ENCODE measurements around the gene MYO1F.

- TF ChIP-seq, protein P1, sequence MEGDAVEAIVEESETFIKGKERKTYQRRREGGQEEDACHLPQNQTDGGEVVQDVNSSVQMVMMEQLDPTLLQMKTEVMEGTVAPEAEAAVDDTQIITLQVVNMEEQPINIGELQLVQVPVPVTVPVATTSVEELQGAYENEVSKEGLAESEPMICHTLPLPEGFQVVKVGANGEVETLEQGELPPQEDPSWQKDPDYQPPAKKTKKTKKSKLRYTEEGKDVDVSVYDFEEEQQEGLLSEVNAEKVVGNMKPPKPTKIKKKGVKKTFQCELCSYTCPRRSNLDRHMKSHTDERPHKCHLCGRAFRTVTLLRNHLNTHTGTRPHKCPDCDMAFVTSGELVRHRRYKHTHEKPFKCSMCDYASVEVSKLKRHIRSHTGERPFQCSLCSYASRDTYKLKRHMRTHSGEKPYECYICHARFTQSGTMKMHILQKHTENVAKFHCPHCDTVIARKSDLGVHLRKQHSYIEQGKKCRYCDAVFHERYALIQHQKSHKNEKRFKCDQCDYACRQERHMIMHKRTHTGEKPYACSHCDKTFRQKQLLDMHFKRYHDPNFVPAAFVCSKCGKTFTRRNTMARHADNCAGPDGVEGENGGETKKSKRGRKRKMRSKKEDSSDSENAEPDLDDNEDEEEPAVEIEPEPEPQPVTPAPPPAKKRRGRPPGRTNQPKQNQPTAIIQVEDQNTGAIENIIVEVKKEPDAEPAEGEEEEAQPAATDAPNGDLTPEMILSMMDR (IDR thresholded peaks at IDR 0.05) = peak; percentile 81 to 96 (median 91)
- no peak for TF ChIP-seq POLR2A (IDR thresholded peaks at IDR 0.05)
Measured at GRCh38 chr19:8578642-8579265, 1.5 kb upstream of the MYO1F start.
